ENCODE data around the gene FXYD6.

GRCh38 chr11:117818041-117818873 lies 58.2 kb downstream of the FXYD6 start:
- TF ChIP-seq CTCF (IDR thresholded peaks at IDR 0.05): no peak
- no peak for TF ChIP-seq POLR2AphosphoS5 (IDR thresholded peaks at IDR 0.05)
- no peak for TF ChIP-seq POLR2A (IDR thresholded peaks at IDR 0.05)
- no peak for TF ChIP-seq EP300 (IDR thresholded peaks at IDR 0.05)
